Neural cell (in vitro differentiated cells): Measurements from ENCODE around the gene GRM1. TPM values are rescaled to one million over a fixed set of nuclear protein-coding genes. Genes with fewer than 3 reads are reported as not detected.

ENCODE experiments used
- H2AFZ ChIP-seq: fragments of 200-600, 300-800 bp; sonication (generic), shearing (Covaris generic); 2 replicates; pipeline ENCODE4 v1.6.0; 2014; ENCODE audit warnings: low read depth, mild to moderate bottlenecking, antibody characterized with exemption, low read length, moderate library complexity
- H3F3A ChIP-seq: fragments of 200-600 bp; shearing (Covaris generic); 2 replicates; pipeline ENCODE4 v1.6.1; 2016; ENCODE audit warnings: mild to moderate bottlenecking, moderate library complexity, mixed read lengths, antibody characterized with exemption, low read length; ENCODE audit not compliant: insufficient read depth, poor library complexity, severe bottlenecking
- H3K27ac ChIP-seq: fragments of 200-600, 300-800 bp; sonication (generic), shearing (Covaris generic); 2 replicates; pipeline ENCODE4 v1.5.1; 2014; ENCODE audit warnings: mild to moderate bottlenecking, low read length, moderate library complexity
- H3K27me3 ChIP-seq: fragments of 300-800, 200-600 bp; sonication (generic), shearing (Covaris generic); 2 replicates; pipeline ENCODE4 v1.6.0; 2014; ENCODE audit warnings: mild to moderate bottlenecking, low read depth, low read length, moderate library complexity; ENCODE audit not compliant: insufficient read depth
- H3K36me3 ChIP-seq: fragments of 300-800, 200-600 bp; sonication (generic), shearing (Covaris generic); 2 replicates; pipeline ENCODE4 v1.5.1; 2014; ENCODE audit warnings: mild to moderate bottlenecking, antibody characterized with exemption, low read length, moderate library complexity; ENCODE audit not compliant: insufficient read depth
- H3K4me2 ChIP-seq: fragments of 300-800, 200-600 bp; sonication (generic), shearing (Covaris generic); 2 replicates; pipeline ENCODE4 v1.6.0; 2014; ENCODE audit warnings: mild to moderate bottlenecking, low read length
- H3K4me3 ChIP-seq: fragments of 300-800, 200-600 bp; sonication (generic), shearing (Covaris generic); 2 replicates; pipeline ENCODE4 v1.5.1; 2014; ENCODE audit warnings: mild to moderate bottlenecking, low read length, moderate library complexity
- H3K79me2 ChIP-seq: fragments of 200-600 bp; shearing (Covaris generic); replicated peaks from 2 replicates; pipeline ENCODE4 v1.6.0; 2014; ENCODE audit warnings: mild to moderate bottlenecking, low read length, moderate library complexity; ENCODE audit not compliant: insufficient read depth
- H3K9ac ChIP-seq: fragments of 300-800, 200-600 bp; sonication (generic), shearing (Covaris generic); 2 replicates; pipeline ENCODE4 v1.6.1; 2016; ENCODE audit warnings: mild to moderate bottlenecking, low read length, mixed read lengths
- H3K9me2 ChIP-seq: fragments of 200-600 bp; shearing (Covaris generic); 2 replicates; pipeline ENCODE4 v1.6.1; 2016; ENCODE audit warnings: mild to moderate bottlenecking, low read length, mixed read lengths; ENCODE audit not compliant: insufficient read depth
- H3K9me3 ChIP-seq: fragments of 200-600, 300-800 bp; sonication (generic), shearing (Covaris generic); 2 replicates; pipeline ENCODE4 v1.6.1; 2016; ENCODE audit warnings: mild to moderate bottlenecking, mixed run types, low read length, moderate library complexity, mixed read lengths
- H4K20me1 ChIP-seq: fragments of 200-600 bp; shearing (Covaris generic); 2 replicates; pipeline ENCODE4 v1.6.1; 2016; ENCODE audit warnings: mild to moderate bottlenecking, mixed run types; ENCODE audit not compliant: insufficient read depth
- CTCF ChIP-seq: fragments of 450-650 bp; IDR thresholded peaks from 2 replicates; pipeline ENCODE4 v1.5.1; 2014; ENCODE audit warnings: antibody characterized with exemption, mild to moderate bottlenecking, moderate library complexity; ENCODE audit not compliant: poor library complexity, severe bottlenecking
- EZH2 ChIP-seq: fragments of 200-600, 300-800 bp; shearing (Covaris generic), sonication (generic); IDR thresholded peaks from 2 replicates; pipeline ENCODE4 v1.6.1; 2014; ENCODE audit warnings: antibody characterized with exemption, low read length, borderline replicate concordance, mild to moderate bottlenecking; ENCODE audit not compliant: insufficient read depth, poor library complexity, severe bottlenecking
- MXI1 ChIP-seq: fragments of 450-650 bp; conservative IDR thresholded peaks from 2 replicates; pipeline ENCODE4 v1.6.1; 2014; ENCODE audit warnings: antibody characterized with exemption, mild to moderate bottlenecking; ENCODE audit not compliant: poor library complexity, severe bottlenecking
- RAD21 ChIP-seq: fragments of 450-650 bp; conservative IDR thresholded peaks from 2 replicates; pipeline ENCODE4 v1.6.1; 2014; ENCODE audit warnings: antibody characterized with exemption, mild to moderate bottlenecking, moderate library complexity
- REST ChIP-seq: IDR thresholded peaks from 2 replicates; pipeline ENCODE4 v1.6.1; 2012; ENCODE audit warnings: borderline replicate concordance
- SMC3 ChIP-seq: fragments of 450-650 bp; conservative IDR thresholded peaks from 2 replicates; pipeline ENCODE4 v1.6.1; 2014; ENCODE audit warnings: antibody characterized with exemption, mild to moderate bottlenecking, moderate library complexity; ENCODE audit not compliant: poor library complexity
- TAF1 ChIP-seq: IDR thresholded peaks from 2 replicates; pipeline ENCODE4 v1.6.1; 2012; ENCODE audit warnings: low read depth
- polyA plus RNA-seq: library from polyadenylated mRNA; depleted of rRNA; stranded (reverse); fragments of >200 nt; gene quantifications from 2 replicates; pipeline ENCODE4 v1.2.3, GENCODE V29; 2014

Gene GRM1
- polyA plus RNA-seq, 1 donor from 2014 or later = 2.9 TPM

- TF ChIP-seq SMC3 = no peak
- no peak for TF ChIP-seq REST
- TF ChIP-seq TAF1 = no peak
- TF ChIP-seq RAD21 = no peak
- no peak for TF ChIP-seq MXI1
- TF ChIP-seq EZH2 = no peak
- TF ChIP-seq CTCF = no peak
- Histone ChIP-seq H3K9me3 (no peaks in the 10 kb centered on the region), H3K36me3 (no peaks in the 10 kb centered on the region), H2AFZ (no peak overlapping the region), H3F3A (no peaks in the 10 kb centered on the region), H4K20me1 (no peaks in the 10 kb centered on the region), H3K79me2 (no peaks in the 10 kb centered on the region), H3K9ac (no peak overlapping the region), H3K4me3 (no peak overlapping the region), H3K4me2 (no peak overlapping the region), H3K27me3 (no peaks in the 10 kb centered on the region), H3K9me2 (no peaks in the 10 kb centered on the region), H3K27ac (no peak overlapping the region)
Measured at GRCh38 chr6:146210406-146211083, 181.7 kb downstream of the GRM1 start.

GRCh38 chr6:146211646-146212045, 182.8 kb downstream of the GRM1 start:
- Histone ChIP-seq H3K27me3 (no peaks in the 10 kb centered on the region), H3K9me2 (no peaks in the 10 kb centered on the region), H3K9ac (no peak overlapping the region), H3K79me2 (no peaks in the 10 kb centered on the region), H4K20me1 (no peaks in the 10 kb centered on the region), H3K4me3 (no peak overlapping the region), H3K27ac (no peak overlapping the region), H3K36me3 (no peaks in the 10 kb centered on the region), H3K4me2 (no peak overlapping the region), H3F3A (no peaks in the 10 kb centered on the region), H2AFZ (no peak overlapping the region), H3K9me3 (no peaks in the 10 kb centered on the region)
- TF ChIP-seq CTCF (no peak), SMC3 (no peak), RAD21 (no peak), MXI1 (no peak)
